ENCODE data around the gene SMO. TPM values are rescaled to one million over a fixed set of nuclear protein-coding genes. Genes with fewer than 3 reads are reported as not detected.
"Not testable (repeated sequence)": the region's sequence is repeated elsewhere in the genome, so short reads cannot be mapped to it uniquely, and the experiment has no call there.

SMO gene
- total RNA-seq, 1 experiment from 2014 or later = not detected

DNA sequence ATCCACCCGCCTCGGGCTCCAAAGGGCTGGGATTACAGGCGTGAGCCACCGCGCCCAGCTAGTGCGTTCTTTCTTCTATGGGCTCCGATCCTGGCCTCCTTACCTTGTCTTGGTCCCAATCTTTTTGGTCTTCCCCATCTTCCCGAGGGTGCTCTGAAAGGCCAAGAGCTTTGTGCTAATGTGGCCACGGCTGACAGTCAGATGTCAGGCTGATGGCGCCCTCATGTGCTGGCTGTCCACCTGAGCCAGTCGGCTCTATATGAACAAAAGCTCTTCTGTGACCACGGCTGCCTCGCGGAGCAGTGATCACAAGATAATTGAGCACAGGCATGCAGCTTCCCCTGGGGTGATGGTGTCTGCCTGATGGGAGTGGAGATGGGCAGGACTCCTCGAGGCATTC, 25.4 kb downstream of the SMO start:
- ChIA-PET POLR2A (interaction anchor here (0.6 kb wide), 1 partner anchor 391 kb away, joined by 3 read pairs; no protein-coding TSS in a partner anchor), CTCF (interaction anchor here (0.7 to 12.3 kb wide), 7 partner anchors 21 to 185 kb away, joined by 3 to 176 read pairs (median 5); no protein-coding TSS in a partner anchor)
- intact Hi-C loops (cut with micrococcal nuclease) = loop anchor here (10.0 kb wide), 1 partner anchor 309 kb away; no protein-coding TSS in a partner anchor
- H3K4me1 Mint-ChIP-seq (ENCODE audit: insufficient read depth, unreplicated experiment) = no peaks in the 10 kb centered on the region
- no peak for TF ChIP-seq CTCF (IDR thresholded peaks at IDR 0.05; ENCODE audit: unreplicated experiment)
- peak; percentile 13 for DNase-seq (ENCODE audit: unreplicated experiment)
- peaks cover 11% of the 10 kb centered on the region for H3K27me3 Mint-ChIP-seq (ENCODE audit: insufficient read depth, unreplicated experiment)
- H3K36me3 Mint-ChIP-seq (ENCODE audit: insufficient read depth, unreplicated experiment) = no peaks in the 10 kb centered on the region
- BruUV-seq (replicated peaks) = no TSS peak
- no peaks in the 10 kb centered on the region for H3K9me3 Mint-ChIP-seq (ENCODE audit: unreplicated experiment)
- no peak overlapping the region for H3K4me3 Mint-ChIP-seq (ENCODE audit: unreplicated experiment)
- H3K27ac Mint-ChIP-seq (ENCODE audit: low read depth, unreplicated experiment) = no peak overlapping the region

GRCh38 chr7:129215691-129216090, 27.3 kb downstream of the SMO start:
- H3K27me3 Mint-ChIP-seq (ENCODE audit: insufficient read depth, unreplicated experiment); H3K27ac Mint-ChIP-seq (ENCODE audit: low read depth, unreplicated experiment); DNase-seq (ENCODE audit: unreplicated experiment); H3K4me3 Mint-ChIP-seq (ENCODE audit: unreplicated experiment); BruUV-seq (replicated peaks); H3K36me3 Mint-ChIP-seq (ENCODE audit: insufficient read depth, unreplicated experiment); H3K4me1 Mint-ChIP-seq (ENCODE audit: insufficient read depth, unreplicated experiment); H3K9me3 Mint-ChIP-seq (ENCODE audit: unreplicated experiment); POLR2A ChIA-PET: not testable (repeated sequence)
- intact Hi-C loops (cut with micrococcal nuclease) = loop anchor here (10.0 kb wide), 1 partner anchor 311 kb away; no protein-coding TSS in a partner anchor
- CTCF ChIA-PET = interaction anchor here (0.6 to 12.3 kb wide), 7 partner anchors 52 to 816 kb away, joined by 3 to 176 read pairs (median 3); no protein-coding TSS in a partner anchor

DNA sequence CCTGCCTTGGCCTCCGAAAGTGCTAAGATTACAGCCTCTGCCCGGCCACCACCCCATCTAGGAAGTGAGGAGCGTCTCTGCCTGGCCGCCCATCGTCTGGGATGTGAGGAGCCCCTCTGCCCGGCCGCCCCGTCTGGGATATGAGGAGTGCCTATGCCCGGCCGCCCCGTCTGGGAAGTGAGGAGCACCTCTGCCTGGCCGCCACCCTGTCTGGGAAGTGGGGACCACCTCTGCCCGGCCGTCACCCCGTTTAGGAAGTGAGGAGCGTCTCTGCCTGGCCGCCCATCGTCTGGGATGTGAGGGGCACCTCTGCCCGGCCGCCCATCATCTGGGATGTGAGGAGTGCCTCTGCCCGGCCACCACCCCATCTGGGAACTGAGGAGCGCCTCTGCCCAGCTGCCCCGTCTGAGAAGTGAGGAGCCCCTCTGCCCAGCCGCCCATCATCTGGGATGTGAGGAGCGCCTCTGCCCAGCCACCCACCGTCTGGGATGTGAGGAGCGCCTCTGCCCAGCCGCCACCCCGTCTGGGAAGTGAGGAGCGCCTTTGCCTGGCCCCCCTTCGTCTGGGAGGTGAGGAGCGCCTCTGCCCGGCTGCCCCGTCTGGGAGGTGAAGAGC, 27.8 kb downstream of the SMO start:
- H3K4me1 Mint-ChIP-seq (ENCODE audit: insufficient read depth, unreplicated experiment); DNase-seq (ENCODE audit: unreplicated experiment); POLR2A ChIA-PET; H3K9me3 Mint-ChIP-seq (ENCODE audit: unreplicated experiment); H3K27ac Mint-ChIP-seq (ENCODE audit: low read depth, unreplicated experiment); H3K36me3 Mint-ChIP-seq (ENCODE audit: insufficient read depth, unreplicated experiment); BruUV-seq (replicated peaks); H3K27me3 Mint-ChIP-seq (ENCODE audit: insufficient read depth, unreplicated experiment); H3K4me3 Mint-ChIP-seq (ENCODE audit: unreplicated experiment): not testable (repeated sequence)
- intact Hi-C loops (cut with micrococcal nuclease) = loop anchor here (10.0 kb wide), 1 partner anchor 311 kb away; no protein-coding TSS in a partner anchor
- CTCF ChIA-PET = interaction anchor here (0.6 to 12.3 kb wide), 5 partner anchors 55 to 817 kb away, joined by 3 to 176 read pairs (median 3); no protein-coding TSS in a partner anchor

- not testable (repeated sequence) for BruUV-seq (replicated peaks); H3K36me3 Mint-ChIP-seq (ENCODE audit: insufficient read depth, unreplicated experiment); H3K27ac Mint-ChIP-seq (ENCODE audit: low read depth, unreplicated experiment); H3K27me3 Mint-ChIP-seq (ENCODE audit: insufficient read depth, unreplicated experiment); H3K4me1 Mint-ChIP-seq (ENCODE audit: insufficient read depth, unreplicated experiment); DNase-seq (ENCODE audit: unreplicated experiment); H3K9me3 Mint-ChIP-seq (ENCODE audit: unreplicated experiment); H3K4me3 Mint-ChIP-seq (ENCODE audit: unreplicated experiment)
- CTCF ChIA-PET = interaction anchor here (0.6 to 12.3 kb wide), 17 partner anchors 15 to 427 kb away, joined by 3 to 176 read pairs (median 9); no protein-coding TSS in a partner anchor
- intact Hi-C loops (cut with micrococcal nuclease) = loop anchor here (10.0 kb wide), 1 partner anchor 312 kb away; no protein-coding TSS in a partner anchor
- POLR2A ChIA-PET = interaction anchor here (2.3 kb wide), 1 partner anchor 81 kb away, joined by 17 read pairs; no protein-coding TSS in a partner anchor
These were observed 28.5 kb downstream of the SMO start for GRCh38 chr7:129216821-129217416.

DNA sequence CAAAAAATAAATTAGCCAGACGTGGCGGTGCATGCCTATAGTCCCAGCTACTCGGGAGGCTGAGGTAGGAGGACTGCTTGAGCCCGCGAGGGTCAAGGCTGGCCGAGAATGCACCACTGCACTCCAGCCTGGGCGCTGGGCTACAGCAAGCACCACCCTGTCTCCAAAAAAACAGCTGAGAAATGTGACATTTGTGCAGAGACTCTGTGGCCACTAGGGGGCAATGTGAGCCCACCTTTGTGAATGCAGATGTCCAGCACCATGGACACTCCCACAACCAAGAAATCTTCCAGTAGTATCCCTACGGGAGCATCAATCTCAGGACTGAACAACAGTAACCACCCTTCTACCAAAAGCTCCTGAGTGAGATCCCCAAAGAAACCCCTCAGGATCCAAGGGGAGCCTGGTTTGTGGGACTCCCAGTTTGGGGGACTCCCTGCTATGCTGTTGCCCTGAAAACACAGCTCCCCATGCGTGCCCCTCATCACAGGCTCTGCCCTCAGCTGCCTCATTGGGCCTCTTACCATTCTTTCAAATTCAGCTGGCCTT, 30.2 kb downstream of the SMO start:
- BruUV-seq (replicated peaks) = no TSS peak
- intact Hi-C loops (cut with micrococcal nuclease) = loop anchor here (1.0 to 10.0 kb wide), 7 partner anchors 53 to 426 kb away; no protein-coding TSS in a partner anchor
- Mint-ChIP-seq H3K4me1 (ENCODE audit: insufficient read depth, unreplicated experiment) (no peaks in the 10 kb centered on the region), H3K36me3 (ENCODE audit: insufficient read depth, unreplicated experiment) (no peaks in the 10 kb centered on the region), H3K4me3 (ENCODE audit: unreplicated experiment) (no peak overlapping the region), H3K27ac (ENCODE audit: low read depth, unreplicated experiment) (no peak overlapping the region), H3K9me3 (ENCODE audit: unreplicated experiment) (no peaks in the 10 kb centered on the region), H3K27me3 (ENCODE audit: insufficient read depth, unreplicated experiment) (no peaks in the 10 kb centered on the region)
- DNase-seq (ENCODE audit: unreplicated experiment) = peak; percentile 91
- ChIA-PET POLR2A (interaction anchor here (0.9 to 2.3 kb wide), 4 partner anchors 69 to 114 kb away, joined by 3 to 17 read pairs (median 5); no protein-coding TSS in a partner anchor), CTCF (interaction anchor here (0.5 to 12.3 kb wide), 83 partner anchors 9 to 537 kb away, joined by 3 to 176 read pairs (median 4); no protein-coding TSS in a partner anchor)
- peak; percentile 85 for TF ChIP-seq CTCF (IDR thresholded peaks at IDR 0.05; ENCODE audit: unreplicated experiment)

GRCh38 chr7:129219166-129219565, 30.7 kb downstream of the SMO start:
- not testable (repeated sequence) for H3K4me3 Mint-ChIP-seq (ENCODE audit: unreplicated experiment); H3K27ac Mint-ChIP-seq (ENCODE audit: low read depth, unreplicated experiment); H3K27me3 Mint-ChIP-seq (ENCODE audit: insufficient read depth, unreplicated experiment); BruUV-seq (replicated peaks); H3K4me1 Mint-ChIP-seq (ENCODE audit: insufficient read depth, unreplicated experiment); H3K36me3 Mint-ChIP-seq (ENCODE audit: insufficient read depth, unreplicated experiment); H3K9me3 Mint-ChIP-seq (ENCODE audit: unreplicated experiment); DNase-seq (ENCODE audit: unreplicated experiment)
- ChIA-PET POLR2A (interaction anchor here (0.9 to 2.3 kb wide), 4 partner anchors 68 to 113 kb away, joined by 3 to 17 read pairs (median 5); no protein-coding TSS in a partner anchor), CTCF (interaction anchor here (0.6 to 12.3 kb wide), 62 partner anchors 8 to 428 kb away, joined by 3 to 176 read pairs (median 5); no protein-coding TSS in a partner anchor)
- intact Hi-C loops (cut with micrococcal nuclease) = loop anchor here (2.0 to 10.0 kb wide), 4 partner anchors 158 to 426 kb away; no protein-coding TSS in a partner anchor
